ENCODE measurements around the gene ADRM1.

The ADRM1 gene

GRCh38 chr20:62273416-62273815 is 29.4 kb upstream of the ADRM1 start:
- no peaks in the 10 kb centered on the region for H3K79me2 ChIP-seq (ENCODE audit: insufficient read depth, low read depth)
- no peak overlapping the region for H3K4me3 ChIP-seq (IDR thresholded peaks at IDR 0.05; ENCODE audit: insufficient read depth, low read depth, low read length)
- no peak overlapping the region for H3K9ac ChIP-seq
- H3K4me1 ChIP-seq (ENCODE audit: low read depth, poor library complexity, severe bottlenecking), result no peaks in the 10 kb centered on the region
- no peaks in the 10 kb centered on the region for H3K36me3 ChIP-seq (ENCODE audit: insufficient read depth)
- TF ChIP-seq CTCF (conservative IDR thresholded peaks at IDR 0.05; ENCODE audit: low read depth, low read length), result no peak
- H2AFZ ChIP-seq (ENCODE audit: low read depth), result no peak overlapping the region
- H4K20me1 ChIP-seq (ENCODE audit: insufficient read depth), result no peaks in the 10 kb centered on the region
- H3K27ac ChIP-seq, result no peak overlapping the region
- no peaks in the 10 kb centered on the region for H3K27me3 ChIP-seq (ENCODE audit: insufficient read depth, low read depth)
- no peak overlapping the region for H3K4me2 ChIP-seq

GRCh38 chr20:62274332-62274950 is 28.4 kb upstream of the ADRM1 start:
- TF ChIP-seq CTCF (conservative IDR thresholded peaks at IDR 0.05; ENCODE audit: low read depth, low read length), result no peak
- no peaks in the 10 kb centered on the region for H3K4me1 ChIP-seq (ENCODE audit: low read depth, poor library complexity, severe bottlenecking)
- H3K79me2 ChIP-seq (ENCODE audit: insufficient read depth, low read depth), result no peaks in the 10 kb centered on the region
- H3K4me3 ChIP-seq (IDR thresholded peaks at IDR 0.05; ENCODE audit: insufficient read depth, low read depth, low read length), result no peak overlapping the region
- no peaks in the 10 kb centered on the region for H3K27me3 ChIP-seq (ENCODE audit: insufficient read depth, low read depth)
- no peaks in the 10 kb centered on the region for H4K20me1 ChIP-seq (ENCODE audit: insufficient read depth)
- no peak overlapping the region for H2AFZ ChIP-seq (ENCODE audit: low read depth)
- no peaks in the 10 kb centered on the region for H3K36me3 ChIP-seq (ENCODE audit: insufficient read depth)
- H3K27ac ChIP-seq, result no peak overlapping the region
- no peak overlapping the region for H3K4me2 ChIP-seq
- no peak overlapping the region for H3K9ac ChIP-seq

GRCh38 chr20:62275219-62275618 is 27.6 kb upstream of the ADRM1 start:
- TF ChIP-seq CTCF (conservative IDR thresholded peaks at IDR 0.05; ENCODE audit: low read depth, low read length), result no peak
- no peaks in the 10 kb centered on the region for H3K4me1 ChIP-seq (ENCODE audit: low read depth, poor library complexity, severe bottlenecking)
- H3K4me3 ChIP-seq (IDR thresholded peaks at IDR 0.05; ENCODE audit: insufficient read depth, low read depth, low read length), result no peak overlapping the region
- no peak overlapping the region for H3K4me2 ChIP-seq
- no peaks in the 10 kb centered on the region for H3K27me3 ChIP-seq (ENCODE audit: insufficient read depth, low read depth)
- no peak overlapping the region for H2AFZ ChIP-seq (ENCODE audit: low read depth)
- H4K20me1 ChIP-seq (ENCODE audit: insufficient read depth), result no peaks in the 10 kb centered on the region
- no peaks in the 10 kb centered on the region for H3K79me2 ChIP-seq (ENCODE audit: insufficient read depth, low read depth)
- no peaks in the 10 kb centered on the region for H3K36me3 ChIP-seq (ENCODE audit: insufficient read depth)
- no peak overlapping the region for H3K9ac ChIP-seq
- H3K27ac ChIP-seq, result no peak overlapping the region

- Histone ChIP-seq H3K4me1 (ENCODE audit: low read depth, poor library complexity, severe bottlenecking) (no peaks in the 10 kb centered on the region), H3K36me3 (ENCODE audit: insufficient read depth) (no peaks in the 10 kb centered on the region), H2AFZ (ENCODE audit: low read depth) (no peak overlapping the region), H3K27ac (no peak overlapping the region), H3K79me2 (ENCODE audit: insufficient read depth, low read depth) (no peaks in the 10 kb centered on the region), H4K20me1 (ENCODE audit: insufficient read depth) (no peaks in the 10 kb centered on the region), H3K9ac (no peak overlapping the region), H3K4me3 (IDR thresholded peaks at IDR 0.05; ENCODE audit: insufficient read depth, low read depth, low read length) (no peak overlapping the region), H3K27me3 (ENCODE audit: insufficient read depth, low read depth) (no peaks in the 10 kb centered on the region), H3K4me2 (no peak overlapping the region)
- no peak for TF ChIP-seq CTCF (conservative IDR thresholded peaks at IDR 0.05; ENCODE audit: low read depth, low read length)
Measured at GRCh38 chr20:62276439-62276838, 26.4 kb upstream of the ADRM1 start.

Data from KMS-11 (cell line).